Adipose tissue (tissue), 3 donors: ENCODE results near the gene CYP2A13. TPM values are rescaled to one million over a fixed set of nuclear protein-coding genes. Genes with fewer than 3 reads are reported as not detected.

Source experiments
- polyA plus RNA-seq, 3 donors: library from polyadenylated mRNA; stranded (reverse); fragments of 200-250 nt; gene quantifications; one replicate each; pipeline ENCODE4 v1.2.3, GENCODE V29; 2013
- donor health status: healthy with polysubstance abuse.
- donor health status: Bipolar disorder and iron deficiency.
- donor health status: healthy.

The CYP2A13 gene
- polyA plus RNA-seq, 3 donors, result not detected

Other genes with a start within 250 kb of the CYP2A13 start
- gene CYP2A6, start 238.0 kb upstream of the CYP2A13 start, polyA plus RNA-seq, result under 1 TPM in 2 of 3 donors, not detected in 1; 0.22 to 0.42 TPM
- not detected for gene CYP2A7, start 206.2 kb upstream of the CYP2A13 start, polyA plus RNA-seq
- gene CYP2B6, start 97.2 kb upstream of the CYP2A13 start, polyA plus RNA-seq, result not detected
- not detected for gene CYP2F1, start 26.0 kb downstream of the CYP2A13 start, polyA plus RNA-seq
- 1 to 10 TPM in 1 of 3 donors, under 1 TPM in 2; 0.30 to 5.1 (median 0.67) TPM for gene CYP2S1, start 104.8 kb downstream of the CYP2A13 start, polyA plus RNA-seq
- gene AXL, start 130.8 kb downstream of the CYP2A13 start, polyA plus RNA-seq, result 10 to 100 TPM in 2 of 3 donors, 1 to 10 TPM in 1; 2.5 to 26.0 (median 24.0) TPM
- gene HNRNPUL1, start 175.9 kb downstream of the CYP2A13 start, polyA plus RNA-seq, result 100 to 1,000 TPM in 1 of 3 donors, 10 to 100 TPM in 2; 47.6 to 129 (median 87.1) TPM
- 10 to 100 TPM; 10.3 to 17.0 (median 15.3) TPM for gene CCDC97, start 221.7 kb downstream of the CYP2A13 start, polyA plus RNA-seq